ENCODE measurements around the gene THAP12. TPM values are rescaled to one million over a fixed set of nuclear protein-coding genes. Genes with fewer than 3 reads are reported as not detected.

Gene THAP12
- total RNA-seq, 1 donor from 2014 or later = 30.3 TPM

DNA sequence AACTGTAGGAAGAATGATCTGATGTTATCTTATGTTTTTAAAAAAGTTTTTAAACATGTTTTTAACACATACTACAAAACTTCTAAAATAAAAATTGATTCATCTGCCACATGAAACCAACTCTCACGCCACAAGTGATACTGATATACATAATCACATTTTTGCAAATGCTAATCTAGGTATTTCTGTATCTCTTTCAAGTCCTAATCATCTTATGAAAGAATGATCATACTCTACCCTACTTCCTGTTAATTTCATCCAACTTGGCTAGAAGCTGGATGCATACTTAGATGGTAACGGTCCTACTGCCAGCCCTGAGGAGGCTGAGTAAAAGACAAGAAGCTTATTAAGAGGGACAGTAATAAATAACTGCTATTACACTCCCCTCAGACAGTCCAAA, 19.2 kb downstream of the THAP12 start:
- Mint-ChIP-seq H3K9me3 (ENCODE audit: unreplicated experiment) (no peaks in the 10 kb centered on the region), H3K4me3 (ENCODE audit: unreplicated experiment) (no peak overlapping the region), H3K4me1 (ENCODE audit: low read depth, unreplicated experiment) (no peaks in the 10 kb centered on the region), H3K27ac (ENCODE audit: unreplicated experiment) (no peak overlapping the region), H3K27me3 (ENCODE audit: low read depth, unreplicated experiment) (no peaks in the 10 kb centered on the region), H3K36me3 (ENCODE audit: low read depth, unreplicated experiment) (peaks cover 3% of the 10 kb centered on the region)
- Histone ChIP-seq H3K27ac (ENCODE audit: low read depth, low read length) (no peak overlapping the region), H3K9ac (ENCODE audit: low read length) (no peak overlapping the region), H3K9me3 (ENCODE audit: insufficient read depth, low read depth, low read length) (no peaks in the 10 kb centered on the region), H3K4me3 (ENCODE audit: insufficient read depth, low read depth, low read length) (no peak overlapping the region), H3K4me1 (ENCODE audit: insufficient read depth, low read length) (no peaks in the 10 kb centered on the region), H3K4me2 (ENCODE audit: low read length) (no peak overlapping the region), H3K27me3 (ENCODE audit: insufficient read depth, low read length) (no peaks in the 10 kb centered on the region), H3K36me3 (ENCODE audit: insufficient read depth, low read length) (no peaks in the 10 kb centered on the region), H3K79me2 (ENCODE audit: insufficient read depth, low read length) (peaks cover 21% of the 10 kb centered on the region), H4K20me1 (ENCODE audit: insufficient read depth, low read length) (peaks cover 10% of the 10 kb centered on the region), H2AFZ (ENCODE audit: low read depth, low read length) (no peak overlapping the region)
- FAIRE-seq (no peak), DNase-seq (ENCODE audit: low read depth) (no peak)
- no peak for TF ChIP-seq EZH2 (IDR thresholded peaks at IDR 0.05; ENCODE audit: insufficient read depth, low read length)
- TF ChIP-seq, protein P1, sequence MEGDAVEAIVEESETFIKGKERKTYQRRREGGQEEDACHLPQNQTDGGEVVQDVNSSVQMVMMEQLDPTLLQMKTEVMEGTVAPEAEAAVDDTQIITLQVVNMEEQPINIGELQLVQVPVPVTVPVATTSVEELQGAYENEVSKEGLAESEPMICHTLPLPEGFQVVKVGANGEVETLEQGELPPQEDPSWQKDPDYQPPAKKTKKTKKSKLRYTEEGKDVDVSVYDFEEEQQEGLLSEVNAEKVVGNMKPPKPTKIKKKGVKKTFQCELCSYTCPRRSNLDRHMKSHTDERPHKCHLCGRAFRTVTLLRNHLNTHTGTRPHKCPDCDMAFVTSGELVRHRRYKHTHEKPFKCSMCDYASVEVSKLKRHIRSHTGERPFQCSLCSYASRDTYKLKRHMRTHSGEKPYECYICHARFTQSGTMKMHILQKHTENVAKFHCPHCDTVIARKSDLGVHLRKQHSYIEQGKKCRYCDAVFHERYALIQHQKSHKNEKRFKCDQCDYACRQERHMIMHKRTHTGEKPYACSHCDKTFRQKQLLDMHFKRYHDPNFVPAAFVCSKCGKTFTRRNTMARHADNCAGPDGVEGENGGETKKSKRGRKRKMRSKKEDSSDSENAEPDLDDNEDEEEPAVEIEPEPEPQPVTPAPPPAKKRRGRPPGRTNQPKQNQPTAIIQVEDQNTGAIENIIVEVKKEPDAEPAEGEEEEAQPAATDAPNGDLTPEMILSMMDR (IDR thresholded peaks at IDR 0.05; ENCODE audit: insufficient read depth, low read depth, low read length) = no peak

DNA sequence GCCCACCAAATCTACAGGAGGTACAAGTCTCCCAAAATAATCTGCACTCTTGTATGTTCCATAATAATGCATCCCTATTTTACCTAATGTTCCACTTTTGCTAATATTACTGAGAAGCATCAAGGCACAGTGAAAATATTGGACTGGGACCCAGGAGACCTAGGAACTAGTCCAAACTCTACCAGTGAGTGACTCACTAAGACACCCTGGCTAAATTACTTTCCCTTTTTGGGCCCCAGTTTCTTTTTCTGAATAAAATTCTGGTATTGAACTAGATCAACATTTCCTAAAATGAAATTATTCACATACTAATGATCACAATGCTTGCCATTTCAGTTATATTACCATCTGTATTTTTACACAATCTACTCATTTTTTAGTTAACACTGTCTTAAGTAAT, 19.6 kb downstream of the THAP12 start:
- Mint-ChIP-seq H3K27me3 (ENCODE audit: low read depth, unreplicated experiment) (no peaks in the 10 kb centered on the region), H3K4me3 (ENCODE audit: unreplicated experiment) (no peak overlapping the region), H3K27ac (ENCODE audit: unreplicated experiment) (no peak overlapping the region), H3K9me3 (ENCODE audit: unreplicated experiment) (no peaks in the 10 kb centered on the region), H3K36me3 (ENCODE audit: low read depth, unreplicated experiment) (peaks cover 4% of the 10 kb centered on the region), H3K4me1 (ENCODE audit: low read depth, unreplicated experiment) (no peaks in the 10 kb centered on the region)
- no peak for TF ChIP-seq EZH2 (IDR thresholded peaks at IDR 0.05; ENCODE audit: insufficient read depth, low read length)
- no peaks in the 10 kb centered on the region for H3K36me3 ChIP-seq (ENCODE audit: insufficient read depth, low read length)
- peaks cover 6% of the 10 kb centered on the region for H4K20me1 ChIP-seq (ENCODE audit: insufficient read depth, low read length)
- no peak for DNase-seq (ENCODE audit: low read depth)
- H3K4me3 ChIP-seq (ENCODE audit: insufficient read depth, low read depth, low read length) = no peak overlapping the region
- peaks cover 19% of the 10 kb centered on the region for H3K79me2 ChIP-seq (ENCODE audit: insufficient read depth, low read length)
- no peak overlapping the region for H3K27ac ChIP-seq (ENCODE audit: low read depth, low read length)
- H2AFZ ChIP-seq (ENCODE audit: low read depth, low read length) = no peak overlapping the region
- no peaks in the 10 kb centered on the region for H3K27me3 ChIP-seq (ENCODE audit: insufficient read depth, low read length)
- H3K4me2 ChIP-seq (ENCODE audit: low read length) = no peak overlapping the region
- H3K4me1 ChIP-seq (ENCODE audit: insufficient read depth, low read length) = no peaks in the 10 kb centered on the region
- no peaks in the 10 kb centered on the region for H3K9me3 ChIP-seq (ENCODE audit: insufficient read depth, low read depth, low read length)
- no peak for FAIRE-seq
- no peak overlapping the region for H3K9ac ChIP-seq (ENCODE audit: low read length)

DNA sequence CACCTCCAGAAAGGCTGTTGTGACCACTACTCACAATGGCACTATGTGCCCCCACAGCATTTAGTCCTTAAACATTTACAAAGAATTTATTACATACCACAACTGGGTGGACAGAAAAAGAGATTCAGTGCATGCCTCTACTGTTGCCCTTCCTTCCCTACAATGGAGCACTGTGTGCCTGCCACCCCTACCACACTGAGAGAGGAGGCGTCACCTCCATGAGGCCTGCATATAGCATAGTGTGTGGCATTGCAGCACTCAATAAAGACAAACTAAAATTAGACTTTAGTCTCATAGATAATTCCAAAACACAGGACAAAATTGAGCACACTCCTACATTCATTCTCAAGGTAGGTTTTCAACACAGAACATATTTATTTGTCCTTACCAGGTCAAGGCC, 25.8 kb downstream of the THAP12 start:
- H2AFZ ChIP-seq (ENCODE audit: low read depth, low read length) = no peak overlapping the region
- no peak overlapping the region for H3K9ac ChIP-seq (ENCODE audit: low read length)
- Mint-ChIP-seq H3K27ac (ENCODE audit: unreplicated experiment) (no peak overlapping the region), H3K36me3 (ENCODE audit: low read depth, unreplicated experiment) (peaks cover 39% of the 10 kb centered on the region), H3K9me3 (ENCODE audit: unreplicated experiment) (peaks cover 17% of the 10 kb centered on the region), H3K27me3 (ENCODE audit: low read depth, unreplicated experiment) (no peaks in the 10 kb centered on the region), H3K4me3 (ENCODE audit: unreplicated experiment) (no peak overlapping the region), H3K4me1 (ENCODE audit: low read depth, unreplicated experiment) (no peaks in the 10 kb centered on the region)
- no peak overlapping the region for H3K4me2 ChIP-seq (ENCODE audit: low read length)
- no peaks in the 10 kb centered on the region for H3K27me3 ChIP-seq (ENCODE audit: insufficient read depth, low read length)
- no peak for DNase-seq (ENCODE audit: low read depth)
- no peak overlapping the region for H3K27ac ChIP-seq (ENCODE audit: low read depth, low read length)
- H3K36me3 ChIP-seq (ENCODE audit: insufficient read depth, low read length) = peaks cover 4% of the 10 kb centered on the region
- H4K20me1 ChIP-seq (ENCODE audit: insufficient read depth, low read length) = peaks cover 7% of the 10 kb centered on the region
- no peak for FAIRE-seq
- no peak overlapping the region for H3K4me3 ChIP-seq (ENCODE audit: insufficient read depth, low read depth, low read length)
- no peak for TF ChIP-seq EZH2 (IDR thresholded peaks at IDR 0.05; ENCODE audit: insufficient read depth, low read length)
- TF ChIP-seq, protein P1 (IDR thresholded peaks at IDR 0.05; ENCODE audit: insufficient read depth, low read depth, low read length) = no peak
- H3K9me3 ChIP-seq (ENCODE audit: insufficient read depth, low read depth, low read length) = no peaks in the 10 kb centered on the region
- H3K79me2 ChIP-seq (ENCODE audit: insufficient read depth, low read length) = peaks cover 7% of the 10 kb centered on the region
- H3K4me1 ChIP-seq (ENCODE audit: insufficient read depth, low read length) = no peaks in the 10 kb centered on the region

Measured in astrocyte (in vitro differentiated cells and primary cell).